Gastrocnemius medialis (tissue), 4 donors: ENCODE data around the gene PTGR2. TPM values are rescaled to one million over a fixed set of nuclear protein-coding genes. Genes with fewer than 3 reads are reported as not detected.

Experiments used
- ATAC-seq, 2 donors: fragments of 150-250 bp; one replicate each; pipeline ENCODE4 v1.9.1; 2016
- DNase-seq, 2 donors: peaks; one replicate each; pipeline ENCODE4 v3.0.0-alpha.2; 2019
- H3K27ac ChIP-seq, 4 donors: fragments of 200-600 bp; sonication (generic); 1 replicate in 1 of 4; 2 replicates in 3 of 4; pipeline ENCODE4 v1.5.1; 2016 to 2018; ENCODE audit warnings: mild to moderate bottlenecking in 2 of 4, moderate library complexity in 1 of 4
- H3K27me3 ChIP-seq, 3 donors: fragments of 200-600 bp; sonication (generic) in 2 of 3; 1 replicate in 1 of 3; 2 replicates in 2 of 3; pipeline versions ENCODE4 v1.5.1 to v1.6.0; 2016 to 2019; ENCODE audit warnings: mild to moderate bottlenecking in 1 of 3, moderate library complexity in 1 of 3
- H3K36me3 ChIP-seq, 2 donors: fragments of 200-600 bp; sonication (generic) in 1 of 2; one replicate each; pipeline ENCODE4 v1.5.1; 2017 to 2018
- H3K4me1 ChIP-seq, 2 donors: fragments of 200-600 bp; sonication (generic) in 1 of 2; one replicate each; pipeline ENCODE4 v1.5.1; 2016 to 2017; ENCODE audit warnings: mild to moderate bottlenecking in 2 of 2
- H3K4me3 ChIP-seq, 4 donors: fragments of 200-600 bp; sonication (generic) in 3 of 4; 1 replicate in 1 of 4; 2 replicates in 3 of 4; pipeline ENCODE4 v1.5.1; 2016 to 2019; ENCODE audit warnings: mild to moderate bottlenecking in 2 of 4
- H3K9me3 ChIP-seq, 3 donors: fragments of 200-600 bp; sonication (generic) in 2 of 3; 1 replicate in 1 of 3; 2 replicates in 2 of 3; pipeline ENCODE4 v1.5.1; 2016 to 2019
- CTCF ChIP-seq, 5 experiments: fragments of 450-650 bp in 3 of 5; fragments of 200-600 bp in 2 of 5; sonication (generic) in 2 of 5; IDR thresholded peaks in 4 of 5; conservative IDR thresholded peaks in 1 of 5; 1 replicate in 4 of 5; 2 replicates in 1 of 5; pipeline ENCODE4 v1.5.1; 2016 to 2019; ENCODE audit warnings: antibody characterized with exemption in 5 of 5, mild to moderate bottlenecking in 3 of 5, moderate library complexity in 3 of 5
- POLR2A ChIP-seq, 2 donors: fragments of 450-650 bp; IDR thresholded peaks; one replicate each; pipeline ENCODE4 v1.6.1; 2017; ENCODE audit warnings: antibody characterized with exemption in 2 of 2, mild to moderate bottlenecking in 2 of 2, moderate library complexity in 2 of 2
- in situ Hi-C, 4 donors: fragments of 200-750 bp; cut with MboI; loops; one replicate each; pipeline versions ENCODE4 v1.15.0 to v1.8.0; 2017; ENCODE audit warnings: low sequenced_read_pairs in 4 of 4
- intact Hi-C: fragments of 100-400 bp; cut with DNase I; formaldehyde crosslinking; loops from one replicate; pipeline ENCODE4 v1.15.1; 2023; ENCODE audit warnings: low total_unique reads
- total RNA-seq, 4 donors: library from RNA; depleted of rRNA; stranded (reverse); fragments of >200 nt; gene quantifications; one replicate each; pipeline versions ENCODE4 v1.1.0 to v1.2.3, GENCODE V29; 2016

The PTGR2 gene
- total RNA-seq, 4 donors from 2014 or later = 5.6 to 15.7 (median 9.9) TPM

DNA sequence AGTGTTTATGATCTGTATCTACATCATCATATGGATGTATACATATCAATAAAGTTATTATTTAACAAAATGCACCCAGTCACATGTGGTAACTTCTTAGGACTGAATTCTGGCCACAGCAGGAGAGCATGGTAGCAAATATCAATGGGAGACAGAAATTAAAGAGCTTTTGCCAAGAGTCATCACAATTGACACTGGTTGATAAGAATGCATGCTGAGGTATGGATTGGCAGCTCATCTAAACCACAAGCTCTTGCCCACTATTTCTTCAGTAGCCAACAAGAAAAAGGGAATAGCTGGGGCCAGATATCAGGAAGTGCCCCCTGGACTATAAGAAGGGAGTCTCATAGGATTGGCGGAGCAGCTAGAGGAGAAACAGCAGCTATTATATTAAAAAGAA is 9.4 kb upstream of the PTGR2 start:
- no peaks in the 10 kb centered on the region for H3K4me1 ChIP-seq
- no peaks in the 10 kb centered on the region for H3K9me3 ChIP-seq
- no peaks in the 10 kb centered on the region for H3K36me3 ChIP-seq
- intact Hi-C loops (no loop called here), in situ Hi-C loops (loop anchor here in 1 of 4 donors (25.0 kb wide), 1 partner anchor 330 kb away; no protein-coding TSS in a partner anchor)
- TF ChIP-seq POLR2A (IDR thresholded peaks at IDR 0.05) (no peak), CTCF (IDR thresholded peaks at IDR 0.05 in 4 of 5, conservative IDR thresholded peaks at IDR 0.05 in 1 of 5) (no peak)
- H3K27ac ChIP-seq = no peak overlapping the region
- H3K4me3 ChIP-seq = no peak overlapping the region
- no peak for DNase-seq
- no peak for ATAC-seq
- no peaks in the 10 kb centered on the region for H3K27me3 ChIP-seq

DNA sequence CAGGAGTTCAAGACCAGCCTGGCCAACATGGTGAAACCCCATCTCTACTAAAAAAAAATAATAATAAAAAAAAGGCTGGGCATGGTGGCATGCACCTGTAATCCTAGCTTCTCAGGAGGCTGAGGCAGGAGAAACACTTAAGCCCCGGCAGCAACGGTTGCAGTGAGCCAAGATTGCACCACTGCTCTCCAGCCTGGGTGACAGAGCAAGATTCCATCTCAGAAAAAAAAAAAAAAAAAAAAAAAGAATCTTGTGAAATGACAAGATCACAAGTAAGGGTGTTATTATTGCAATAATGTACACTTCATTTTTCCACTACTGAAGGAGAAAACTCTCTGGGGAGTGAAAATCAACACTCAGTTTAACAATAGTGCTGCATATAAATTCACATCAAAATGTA is 8.8 kb upstream of the PTGR2 start:
- Histone ChIP-seq H3K27ac (no peak overlapping the region), H3K4me1 (no peaks in the 10 kb centered on the region), H3K9me3 (no peaks in the 10 kb centered on the region), H3K27me3 (no peaks in the 10 kb centered on the region), H3K4me3 (no peak overlapping the region), H3K36me3 (no peaks in the 10 kb centered on the region)
- in situ Hi-C loops (loop anchor here in 1 of 4 donors (25.0 kb wide), 1 partner anchor 331 kb away; no protein-coding TSS in a partner anchor), intact Hi-C loops (no loop called here)
- TF ChIP-seq CTCF (IDR thresholded peaks at IDR 0.05 in 4 of 5, conservative IDR thresholded peaks at IDR 0.05 in 1 of 5) = no peak
- peak in 1 of 2 donors; percentile 27 for ATAC-seq
- DNase-seq = no peak

DNA sequence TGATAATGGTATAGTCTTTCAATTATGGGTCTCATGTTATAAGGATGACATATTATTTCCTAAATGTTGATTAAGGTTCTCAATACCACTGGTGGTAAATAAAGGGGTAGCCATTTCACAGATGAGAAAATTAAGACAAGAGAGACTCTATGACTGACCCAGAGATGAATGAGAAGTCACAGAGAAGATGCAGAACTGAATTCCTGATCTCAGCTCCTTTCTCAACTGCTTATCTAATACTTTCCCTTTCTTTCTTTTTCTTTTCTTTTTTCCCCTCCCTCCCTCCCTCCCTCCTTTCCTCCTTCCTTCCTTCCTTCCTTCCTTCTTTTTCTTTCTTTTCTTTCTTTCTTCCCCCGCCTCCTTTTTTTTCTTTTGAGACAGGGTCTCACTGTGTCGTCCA is 8.3 kb upstream of the PTGR2 start:
- Histone ChIP-seq H3K9me3 (no peaks in the 10 kb centered on the region), H3K4me1 (no peaks in the 10 kb centered on the region), H3K27me3 (no peaks in the 10 kb centered on the region), H3K27ac (no peak overlapping the region), H3K4me3 (no peak overlapping the region), H3K36me3 (no peaks in the 10 kb centered on the region)
- no peak for TF ChIP-seq POLR2A (IDR thresholded peaks at IDR 0.05)
- no peak for TF ChIP-seq CTCF (IDR thresholded peaks at IDR 0.05 in 4 of 5, conservative IDR thresholded peaks at IDR 0.05 in 1 of 5)
- in situ Hi-C loops (loop anchor here in 1 of 4 donors (25.0 kb wide), 1 partner anchor 331 kb away; no protein-coding TSS in a partner anchor), intact Hi-C loops (no loop called here)
- DNase-seq (no peak), ATAC-seq (no peak)

DNA sequence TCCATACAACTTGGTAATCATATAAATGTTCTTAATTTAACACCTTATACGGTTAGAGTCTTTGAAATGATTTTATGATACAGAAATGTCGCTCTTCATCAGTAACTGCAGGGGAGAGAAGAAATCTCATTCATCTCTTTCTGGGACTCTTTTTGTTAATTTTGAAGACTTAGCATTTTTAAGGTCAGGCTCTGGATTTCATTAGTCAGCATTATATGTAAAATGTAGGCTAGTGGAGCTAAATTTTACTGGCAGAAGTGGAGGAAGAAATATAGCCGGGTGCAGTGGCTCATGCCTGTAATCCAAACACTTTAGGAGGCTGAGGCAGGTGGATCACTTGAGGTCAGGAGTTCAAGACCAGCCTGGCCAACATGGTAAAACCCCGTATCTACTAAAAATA is 4.7 kb upstream of the PTGR2 start:
- H3K27ac ChIP-seq = no peak overlapping the region
- ATAC-seq = no peak
- no peak overlapping the region for H3K4me3 ChIP-seq
- in situ Hi-C loops (loop anchor here in 1 of 4 donors (25.0 kb wide), 1 partner anchor 335 kb away; no protein-coding TSS in a partner anchor), intact Hi-C loops (no loop called here)
- no peaks in the 10 kb centered on the region for H3K9me3 ChIP-seq
- H3K27me3 ChIP-seq = no peaks in the 10 kb centered on the region
- TF ChIP-seq CTCF (IDR thresholded peaks at IDR 0.05 in 4 of 5, conservative IDR thresholded peaks at IDR 0.05 in 1 of 5) (no peak), POLR2A (IDR thresholded peaks at IDR 0.05) (no peak)
- H3K36me3 ChIP-seq = no peaks in the 10 kb centered on the region
- no peak for DNase-seq
- peaks cover 0 to 4% of the 10 kb centered on the region in 2 donors for H3K4me1 ChIP-seq

GRCh38 chr14:73851000-73851399 is 631 bp upstream of the PTGR2 start:
- Histone ChIP-seq H3K27me3 (no peaks in the 10 kb centered on the region), H3K36me3 (no peaks in the 10 kb centered on the region), H3K4me1 (peaks cover 0 to 4% of the 10 kb centered on the region in 2 donors), H3K9me3 (no peaks in the 10 kb centered on the region), H3K4me3 (peak overlapping the region; percentile 59 to 77 (median 69)), H3K27ac (peak overlapping the region; percentile 87 to 93 (median 92))
- DNase-seq (no peak), ATAC-seq (no peak)
- TF ChIP-seq CTCF (IDR thresholded peaks at IDR 0.05 in 4 of 5, conservative IDR thresholded peaks at IDR 0.05 in 1 of 5) = no peak
- no peak for TF ChIP-seq POLR2A (IDR thresholded peaks at IDR 0.05)
- intact Hi-C loops (loop anchor here (1.0 to 10.0 kb wide), 2 partner anchors 35 to 206 kb away; partner anchors contain the start of genes DNAL1 and ZNF410), in situ Hi-C loops (no loop called here)
